A549 (cell line): ENCODE measurements around the gene ABT1. TPM values are rescaled to one million over a fixed set of nuclear protein-coding genes. Genes with fewer than 3 reads are reported as not detected.

Experiments
- ATAC-seq, 2 experiments: fragments of 200-7000 bp in 1 of 2; fragments of >200 bp in 1 of 2; cut with Nextera tagmentation in 1 of 2; cut with Tn5 transposase in 1 of 2; 3 replicates each; pipeline versions ENCODE4 v1.8.0 to v1.9.1; 2018 to 2020; ENCODE audit warnings: mild to moderate bottlenecking in 1 of 2, moderate library complexity in 1 of 2
- CTCF ChIA-PET: fragments of 300-600 bp; sonication (Branson Sonifier 250); formaldehyde crosslinking; extraction: SDS; loops from one replicate; lab custom pipeline; 2021; ENCODE audit warnings: antibody characterized with exemption, inconsistent platforms; lab: Yijun Ruan, JAX
- POLR2A ChIA-PET: fragments of 350-600 bp; formaldehyde crosslinking; extraction: SDS; loops from one replicate; lab custom pipeline; 2021; ENCODE audit warnings: antibody characterized with exemption, inconsistent platforms; lab: Yijun Ruan, JAX
- DNase-seq, 2 experiments: peaks; one replicate each; pipeline versions ENCODE4 v3.0.0 to v3.0.0-alpha.2; 2011 to 2016; ENCODE audit warnings: low read depth in 1 of 2, low spot score in 1 of 2
- FAIRE-seq: peaks from 2 replicates; lab custom pipeline; 2011; peaks lifted over from hg19 to GRCh38; lab: Jason Lieb, UNC
- H3K27ac ChIP-seq, 2 experiments: fragments of >200 bp; sonication (Bioruptor Twin); formaldehyde crosslinking; 3 replicates each; pipeline ENCODE4 v1.5.1; 2016 to 2017
- H3K4me1 ChIP-seq: fragments of >200 bp; sonication (Bioruptor Twin); formaldehyde crosslinking; 3 replicates; pipeline ENCODE4 v1.6.1; 2016
- H3K4me2 ChIP-seq: fragments of >200 bp; sonication (Bioruptor Twin); formaldehyde crosslinking; 3 replicates; pipeline ENCODE4 v1.6.1; 2016
- H3K4me3 ChIP-seq: fragments of >200 bp; sonication (Bioruptor Twin); formaldehyde crosslinking; 3 replicates; pipeline ENCODE4 v1.5.1; 2016
- H3K9me3 ChIP-seq: fragments of >200 bp; sonication (Bioruptor Twin); formaldehyde crosslinking; 3 replicates; pipeline ENCODE4 v1.6.1; 2016
- BCL3 ChIP-seq: fragments of >200 bp; sonication (Bioruptor Twin); formaldehyde crosslinking; IDR thresholded peaks from 3 replicates; pipeline ENCODE4 v1.6.1; 2016
- BHLHE40 ChIP-seq: IDR thresholded peaks from 2 replicates; pipeline ENCODE4 v1.6.1; 2012; ENCODE audit warnings: low read depth, low read length, inconsistent platforms
- CBX2 ChIP-seq: fragments of 200-600 bp; sonication (generic); IDR thresholded peaks from 2 replicates; pipeline ENCODE4 v1.6.1; 2016; ENCODE audit warnings: low read depth, mild to moderate bottlenecking, borderline replicate concordance
- CBX8 ChIP-seq: fragments of 200-600 bp; sonication (generic); IDR thresholded peaks from 2 replicates; pipeline ENCODE4 v1.6.1; 2016
- CEBPB ChIP-seq, 2 experiments: fragments of >200 bp in 1 of 2; sonication (Bioruptor Twin) in 1 of 2; formaldehyde crosslinking in 1 of 2; IDR thresholded peaks; 2 replicates each; pipeline ENCODE4 v1.6.1; 2012 to 2016
- CHD4 ChIP-seq: fragments of 200-600 bp; sonication (generic); IDR thresholded peaks from 2 replicates; pipeline ENCODE4 v1.6.1; 2016; ENCODE audit warnings: antibody characterized with exemption, mild to moderate bottlenecking, borderline replicate concordance
- CTCF ChIP-seq: fragments of >200 bp; sonication (Bioruptor Twin); formaldehyde crosslinking; IDR thresholded peaks from 3 replicates; pipeline ENCODE4 v1.5.1; 2016
- EHF ChIP-seq: fragments of 250-450 bp; sonication (Bioruptor Pico); IDR thresholded peaks from 2 replicates; pipeline ENCODE4 v1.5.0; 2020; ENCODE audit warnings: mild to moderate bottlenecking
- EP300 ChIP-seq, 2 experiments: fragments of >200 bp; sonication (Bioruptor Twin); formaldehyde crosslinking; IDR thresholded peaks; 2 replicates in 1 of 2; 3 replicates in 1 of 2; pipeline ENCODE4 v1.6.1; 2016 to 2017
- ESRRA ChIP-seq: fragments of 150-350 bp; IDR thresholded peaks from 2 replicates; pipeline ENCODE4 v1.6.1; 2014; ENCODE audit warnings: mild to moderate bottlenecking, low read length, borderline replicate concordance
- GATA3 ChIP-seq: IDR thresholded peaks from 2 replicates; pipeline ENCODE4 v1.6.1; 2012; ENCODE audit warnings: borderline replicate concordance
- HMGXB4 ChIP-seq: fragments of 250-450 bp; sonication (Bioruptor Pico); IDR thresholded peaks from 2 replicates; pipeline ENCODE4 v1.5.0; 2021; ENCODE audit warnings: mild to moderate bottlenecking, moderate library complexity, borderline replicate concordance
- JUN ChIP-seq, 2 experiments: fragments of >200 bp; sonication (Bioruptor Twin); formaldehyde crosslinking; IDR thresholded peaks; 2 replicates in 1 of 2; 3 replicates in 1 of 2; pipeline ENCODE4 v1.6.1; 2016 to 2017
- KDM1A ChIP-seq: fragments of 200-600 bp; sonication (generic); IDR thresholded peaks from 2 replicates; pipeline ENCODE4 v1.6.1; 2016; ENCODE audit warnings: low read depth, mild to moderate bottlenecking
- KDM5A ChIP-seq: fragments of 200-600 bp; sonication (generic); IDR thresholded peaks from 2 replicates; pipeline ENCODE4 v1.6.1; 2016; ENCODE audit warnings: antibody characterized with exemption, mild to moderate bottlenecking
- NFE2L2 ChIP-seq: fragments of 150-350 bp; conservative IDR thresholded peaks from 2 replicates; pipeline ENCODE4 v1.6.1; 2014; ENCODE audit warnings: low read length
- NPAS2 ChIP-seq: fragments of 250-450 bp; sonication (Bioruptor Pico); IDR thresholded peaks from 2 replicates; pipeline ENCODE4 v1.8.0; 2022; ENCODE audit warnings: mild to moderate bottlenecking, moderate library complexity, borderline replicate concordance
- NR3C1 ChIP-seq: fragments of >200 bp; sonication (Bioruptor Twin); formaldehyde crosslinking; IDR thresholded peaks from 3 replicates; pipeline ENCODE4 v1.6.1; 2017
- RAD21 ChIP-seq, 2 experiments: fragments of >200 bp in 1 of 2; sonication (Bioruptor Twin) in 1 of 2; formaldehyde crosslinking in 1 of 2; IDR thresholded peaks in 1 of 2; conservative IDR thresholded peaks in 1 of 2; 2 replicates in 1 of 2; 3 replicates in 1 of 2; pipeline ENCODE4 v1.6.1; 2012 to 2018; ENCODE audit warnings: inconsistent platforms in 1 of 2
- RCOR1 ChIP-seq: fragments of 150-350 bp; IDR thresholded peaks from 2 replicates; pipeline ENCODE4 v1.6.1; 2014; ENCODE audit warnings: antibody characterized with exemption, low read length, low read depth
- RFX5 ChIP-seq: fragments of 450-650 bp; IDR thresholded peaks from 2 replicates; pipeline ENCODE4 v1.7.1; 2014; ENCODE audit warnings: antibody characterized with exemption, mild to moderate bottlenecking, moderate library complexity
- SMC3 ChIP-seq: fragments of >200 bp; sonication (Bioruptor Twin); formaldehyde crosslinking; IDR thresholded peaks from 3 replicates; pipeline ENCODE4 v1.6.1; 2018; ENCODE audit warnings: inconsistent platforms
- SREBF2 ChIP-seq: fragments of 450-650 bp; IDR thresholded peaks from 2 replicates; pipeline ENCODE4 v1.6.1; 2014; ENCODE audit warnings: mild to moderate bottlenecking, moderate library complexity
- ZFP36 ChIP-seq: fragments of 450-650 bp; IDR thresholded peaks from 2 replicates; pipeline ENCODE4 v1.6.1; 2014; ENCODE audit warnings: borderline replicate concordance; ENCODE audit not compliant: partially characterized antibody
- ZNF302 ChIP-seq: fragments of 250-450 bp; sonication (Bioruptor Pico); IDR thresholded peaks from 2 replicates; pipeline ENCODE4 v1.9.0; 2021; ENCODE audit warnings: inconsistent platforms, mild to moderate bottlenecking, moderate library complexity
- ZSCAN20 ChIP-seq: fragments of 250-450 bp; sonication (Bioruptor Pico); IDR thresholded peaks from 2 replicates; pipeline ENCODE4 v1.8.0; 2022; ENCODE audit warnings: mild to moderate bottlenecking, moderate library complexity
- WGBS: methylation state at CpG from one replicate; pipeline ENCODE4 v1.1.6; 2017; ENCODE audit errors: missing lambda C conversion rate; 5-methylcytosine and 5-hydroxymethylcytosine counted together
- polyA plus RNA-seq, 4 experiments: library from polyadenylated mRNA; depleted of rRNA in 3 of 4; stranded (reverse); fragments of >200 nt; fragmentation: RNase III in 1 of 4; extraction: RNeasy Plus Mini Kit Qiagen cat#74134 plus additional on column Dnase treatment in 1 of 4; gene quantifications; 2 replicates in 3 of 4; 3 replicates in 1 of 4; pipeline ENCODE4 v1.2.3, GENCODE V29; 2011 to 2017

ABT1 gene
- polyA plus RNA-seq, 2 of the 4 experiments (the other 2 are of a cell fraction), result 10.6 to 11.1 TPM

GRCh38 chr6:26568601-26569432 is 27.9 kb upstream of the ABT1 start:
- Histone ChIP-seq H3K9me3 (no peaks in the 10 kb centered on the region), H3K27ac (peak overlapping the region; percentile 53 to 86; a peak in 5 of 6 replicates), H3K4me3 (peak overlapping the region; percentile 66), H3K4me1 (peaks cover 6% of the 10 kb centered on the region; the same call in 1 of the 3 replicates), H3K4me2 (peak overlapping the region; percentile 70)
- under 1% methylated on average over 29 of the region's 34 CpGs for WGBS
- POLR2A ChIA-PET, result interaction anchor here (0.9 to 1.9 kb wide), 3 partner anchors 12 to 335 kb away, joined by 3 to 10 read pairs (median 3); partner anchors contain the start of gene ABT1
- TF ChIP-seq RCOR1 (no peak), CTCF (peak; percentile 41), RFX5 (no peak), CEBPB (IDR thresholded peaks at IDR 0.05) (peak; percentile 83 to 95), ZNF302 (no peak), RAD21 (conservative IDR thresholded peaks at IDR 0.05 in 1 of 2, IDR thresholded peaks at IDR 0.05 in 1 of 2) (peak; percentile 61 to 68), SREBF2 (peak; percentile 79), HMGXB4 (no peak; the same call in 1 of the 2 replicates), KDM5A (no peak), CHD4 (no peak), SMC3 (peak; percentile 40; the same call in 2 of the 3 replicates), JUN (IDR thresholded peaks at IDR 0.05) (no peak), NPAS2 (CRISPR knock-in tag) (no peak), NFE2L2 (no peak), KDM1A (no peak), ZFP36 (no peak), EHF (no peak)
- DNase-seq (peak in 1 of 2 experiments; percentile 93), FAIRE-seq (no peak), ATAC-seq (peak; percentile 71 to 74)
- CTCF ChIA-PET, result interaction anchor here (0.6 to 9.4 kb wide), 16 partner anchors 8 to 284 kb away, joined by 3 to 124 read pairs (median 4); partner anchors contain the start of gene HMGN4

- Histone ChIP-seq H3K4me2 (peak overlapping the region; percentile 70), H3K27ac (peak overlapping the region; percentile 53 to 86; a peak in 3 of 6 replicates), H3K9me3 (no peaks in the 10 kb centered on the region), H3K4me1 (peaks cover 6% of the 10 kb centered on the region; the same call in 1 of the 3 replicates), H3K4me3 (peak overlapping the region; percentile 66)
- CTCF ChIA-PET, result interaction anchor here (0.7 to 9.4 kb wide), 12 partner anchors 9 to 240 kb away, joined by 3 to 124 read pairs (median 5); partner anchors contain the start of gene HMGN4
- WGBS, result 0% methylated on average over 2 of the region's 2 CpGs
- ATAC-seq (no peak), FAIRE-seq (no peak), DNase-seq (no peak)
- POLR2A ChIA-PET, result interaction anchor here (0.9 to 1.5 kb wide), 2 partner anchors 27 to 335 kb away, joined by 3 read pairs; partner anchors contain the start of gene ABT1
- TF ChIP-seq ESRRA (no peak), CBX8 (no peak), CBX2 (no peak), BCL3 (no peak), GATA3 (no peak), EP300 (IDR thresholded peaks at IDR 0.05) (no peak), NR3C1 (no peak), ZSCAN20 (CRISPR knock-in tag) (no peak), BHLHE40 (no peak)
These were observed 27.4 kb upstream of the ABT1 start for GRCh38 chr6:26569433-26569764.
